GM19240 (cell line): ENCODE measurements around the gene CORO1A.
"Not testable (repeated sequence)": the region's sequence is repeated elsewhere in the genome, so short reads cannot be mapped to it uniquely, and the experiment has no call there.

ENCODE experiments used
- DNase-seq: peaks from one replicate; pipeline ENCODE4 v3.0.0; 2011; ENCODE audit warnings: low spot score; ENCODE audit not compliant: insufficient read length

Gene CORO1A

DNA sequence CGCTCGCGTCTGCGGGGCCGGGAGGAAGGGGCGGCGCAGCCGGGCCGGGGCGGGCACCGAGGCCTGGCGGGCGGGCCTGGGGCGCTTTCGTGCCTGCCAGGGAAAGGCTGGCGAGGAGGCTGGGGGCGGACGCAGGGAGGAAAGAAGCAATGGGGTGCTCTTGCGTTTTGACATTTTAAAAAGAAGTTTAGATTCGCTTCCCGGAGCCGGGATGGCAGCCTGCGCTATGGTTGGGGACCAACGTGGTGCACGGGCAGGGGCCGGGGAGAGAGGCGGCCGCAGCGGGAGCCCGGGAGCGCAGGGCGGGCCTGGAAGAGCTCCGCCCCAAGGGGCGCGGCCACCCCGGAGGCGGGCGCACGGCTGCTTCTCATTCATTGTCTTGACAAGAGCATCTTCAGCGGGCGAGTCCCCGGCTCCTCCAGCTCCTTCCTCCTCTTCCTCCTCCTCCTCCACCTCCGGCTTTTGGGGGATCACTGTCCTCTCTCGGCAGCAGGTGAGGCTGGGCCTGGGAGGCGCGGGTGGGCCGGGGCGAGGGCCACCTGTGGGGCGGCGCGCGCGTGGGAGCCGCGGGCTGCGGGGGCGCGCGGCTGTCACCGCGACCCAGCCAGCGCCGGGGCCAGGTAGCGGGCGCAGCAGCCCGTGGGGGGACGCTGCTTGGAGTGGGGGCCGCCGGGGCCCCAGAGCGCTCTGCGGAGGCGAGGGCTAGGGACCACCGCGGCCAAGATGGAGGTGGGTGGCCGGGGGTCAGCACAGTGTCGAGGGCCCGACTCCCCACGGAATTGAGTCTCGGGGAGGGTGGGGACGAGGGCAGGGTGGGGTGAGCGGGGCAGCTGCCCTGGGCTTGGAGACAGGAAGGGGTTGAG is at the start of gene CORO1A:
TSS of gene CORO1A (plus strand) at position 370 of the 863 bp plus-strand sequence. CDS start 1,608 bp downstream, outside the sequence.
- DNase-seq, result peak; percentile 60

- no peak for DNase-seq
These were observed 46.3 kb upstream of the CORO1A start for GRCh38 chr16:30136971-30137605.

GRCh38 chr16:30137897-30138296 is 45.5 kb upstream of the CORO1A start:
- no peak for DNase-seq

DNA sequence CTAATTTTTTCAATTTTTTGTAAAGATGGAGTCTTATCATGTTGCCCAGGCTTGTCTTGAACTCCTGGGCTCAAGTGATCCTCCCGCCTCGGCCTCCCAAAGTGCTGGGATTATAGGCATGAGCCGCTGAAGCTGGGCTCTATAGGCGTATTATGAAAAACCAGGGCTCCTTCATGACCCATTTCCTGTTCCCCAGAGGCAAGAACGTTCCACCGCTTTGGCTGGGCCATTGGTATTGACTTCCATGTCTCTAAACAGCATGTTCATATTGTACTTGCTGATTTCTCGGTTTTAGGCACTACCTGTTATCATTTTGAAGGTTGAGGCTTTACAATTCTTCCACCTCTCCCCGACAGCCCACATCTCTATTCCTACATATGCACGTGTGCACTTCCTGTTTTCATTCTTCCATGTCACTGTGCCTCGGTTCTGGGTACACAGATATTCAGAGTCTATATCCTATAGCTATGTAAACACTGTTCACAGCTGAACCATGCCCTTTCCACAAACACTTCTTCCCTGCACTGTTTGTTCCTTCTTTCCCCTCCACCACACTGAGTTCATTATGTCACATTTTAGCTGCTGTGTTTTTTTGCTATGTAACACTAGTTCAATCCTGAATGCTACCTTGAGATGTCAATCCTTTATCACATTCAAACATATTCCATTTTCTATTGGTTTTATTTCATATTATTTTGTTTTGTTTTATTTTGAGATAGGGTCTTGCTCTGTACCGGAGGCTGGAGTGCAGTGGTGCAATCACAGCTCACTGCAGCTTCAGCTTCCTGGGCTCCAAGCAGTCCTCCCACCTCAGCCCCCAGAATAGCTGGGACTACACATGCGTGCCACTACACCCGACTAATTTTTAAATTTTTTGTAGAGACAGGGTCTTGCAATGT is 43.6 kb upstream of the CORO1A start:
- DNase-seq, result no peak

GRCh38 chr16:30141750-30142149 is 41.7 kb upstream of the CORO1A start:
- no peak for DNase-seq

- peak; percentile 43 for DNase-seq
These were observed 40.6 kb upstream of the CORO1A start for GRCh38 chr16:30142672-30143346.

DNA sequence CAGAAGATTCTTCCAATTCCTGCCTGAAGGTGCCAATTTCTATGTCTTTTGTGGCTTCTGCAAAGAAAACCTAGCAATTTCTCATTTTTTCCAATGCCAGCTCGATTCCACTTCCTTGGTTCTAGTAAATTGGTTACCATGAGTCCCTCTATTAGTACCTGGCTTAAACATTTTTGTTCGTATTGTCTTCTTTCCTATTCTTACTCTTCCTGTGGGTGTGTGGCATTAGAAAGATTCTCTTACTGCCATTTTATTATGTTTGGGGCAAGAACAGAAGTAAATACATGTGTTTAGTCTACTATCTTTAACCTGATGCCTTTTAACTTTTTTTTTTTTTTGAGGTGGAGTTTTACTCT is 40.1 kb upstream of the CORO1A start:
- DNase-seq, result no peak

DNA sequence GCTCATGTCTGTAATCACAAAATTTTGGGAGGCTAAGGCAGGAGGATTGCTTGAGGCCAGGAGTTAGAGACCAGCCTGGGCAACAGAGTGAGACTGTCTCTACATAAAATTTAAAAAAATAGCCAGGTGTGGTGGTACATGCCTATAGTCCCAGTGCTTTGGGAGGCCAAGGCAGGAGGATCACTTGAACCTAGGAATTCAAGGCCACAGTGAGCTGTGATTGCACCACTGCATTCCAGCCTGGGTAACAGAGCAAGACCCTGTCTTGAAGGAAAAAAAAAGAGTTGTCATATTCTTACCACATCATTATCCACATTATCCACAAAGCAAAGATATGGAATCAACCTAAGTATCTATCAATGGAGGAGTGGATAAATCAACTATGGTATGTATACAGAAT is 39.4 kb upstream of the CORO1A start:
- no peak for DNase-seq

DNA sequence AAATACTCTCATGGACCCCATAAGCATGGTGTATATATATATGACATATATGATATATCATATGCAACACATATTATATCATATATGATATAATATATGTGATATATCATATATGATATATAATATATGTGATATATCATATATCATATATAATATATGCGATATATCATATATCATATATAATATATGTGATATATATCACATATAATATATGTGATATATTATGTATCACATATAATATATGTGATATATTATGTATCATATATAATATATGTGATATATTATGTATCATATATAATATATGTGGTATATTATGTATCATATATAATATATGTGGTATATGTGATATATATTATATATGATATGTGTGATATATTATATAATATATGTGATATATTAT is 38.5 kb upstream of the CORO1A start:
- DNase-seq, result no peak

- DNase-seq, result no peak
These were observed 37.7 kb upstream of the CORO1A start for GRCh38 chr16:30145657-30146056.

DNA sequence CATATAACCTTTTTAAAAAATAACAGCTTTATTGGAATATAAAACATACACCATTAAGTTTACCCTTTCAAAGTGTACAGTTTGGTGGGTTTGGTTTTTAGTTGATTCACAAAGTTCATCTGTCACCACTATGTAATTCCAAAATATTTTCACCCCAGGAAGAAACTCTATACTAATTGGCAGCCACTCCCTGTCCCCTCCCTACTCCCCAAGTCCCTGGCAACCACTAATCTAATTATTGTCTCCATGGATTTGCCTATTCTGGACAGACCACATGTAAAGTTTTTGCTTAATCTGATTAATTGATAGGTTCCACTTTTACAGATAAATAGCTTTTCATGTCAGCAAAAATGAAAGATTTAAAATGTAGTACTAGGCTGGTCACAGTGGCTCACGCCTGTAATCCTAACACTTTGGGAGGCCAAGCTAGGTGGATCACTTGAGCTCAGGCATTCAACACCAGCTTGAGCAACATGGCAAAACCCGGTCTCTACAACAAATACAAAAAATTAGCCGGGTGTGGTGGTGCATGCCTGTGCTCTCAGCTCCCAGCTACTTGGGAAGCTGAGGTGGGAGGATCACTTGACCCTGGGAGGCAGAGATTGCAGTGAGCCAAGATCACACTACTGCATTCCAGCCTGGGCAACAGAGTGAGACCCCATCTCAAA is 35.4 kb upstream of the CORO1A start:
- no peak for DNase-seq

GRCh38 chr16:30149250-30149930 is 34.0 kb upstream of the CORO1A start:
- DNase-seq, result no peak

- DNase-seq, result no peak
These were observed 32.3 kb upstream of the CORO1A start for GRCh38 chr16:30151091-30151490.

DNA sequence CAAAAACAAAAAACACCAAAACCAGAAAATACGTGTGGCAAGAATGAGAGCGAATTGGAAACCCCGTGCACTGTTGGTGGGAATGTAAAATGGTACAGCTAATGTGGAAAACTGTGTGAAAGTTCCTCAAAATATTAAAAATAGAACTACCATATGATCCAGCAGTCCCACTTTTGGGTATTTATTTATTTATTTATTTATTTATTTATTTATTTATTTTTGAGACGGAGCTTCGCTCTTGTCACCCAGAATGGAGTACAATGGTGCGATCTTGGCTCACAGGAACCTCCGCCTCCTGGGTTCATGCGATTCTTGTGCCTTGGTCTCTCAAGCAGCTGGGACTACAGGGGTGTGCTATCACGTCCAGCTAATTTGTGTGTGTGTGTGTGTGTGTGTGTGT is 30.9 kb upstream of the CORO1A start:
- no peak for DNase-seq

DNA sequence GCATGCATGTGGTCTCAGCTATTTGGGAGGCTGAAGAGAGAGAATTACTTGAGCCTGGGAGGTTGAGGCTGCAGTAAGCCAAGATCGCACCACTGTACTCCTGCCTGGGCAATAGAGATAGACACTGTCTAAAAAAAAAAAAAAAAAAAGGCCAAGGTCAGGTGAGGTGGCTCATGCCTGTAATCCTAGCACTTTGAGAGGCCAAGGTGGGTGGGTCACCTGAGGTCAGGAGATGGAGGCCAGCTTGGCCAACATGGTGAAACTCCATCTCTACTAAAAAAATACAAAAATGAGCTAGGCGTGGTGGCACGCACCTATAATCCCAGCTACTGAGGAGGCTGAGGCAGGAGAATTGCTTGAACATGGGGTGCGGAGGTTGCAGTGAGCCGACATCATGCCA is 28.2 kb upstream of the CORO1A start:
- DNase-seq, result no peak

- DNase-seq, result no peak
These were observed 26.2 kb upstream of the CORO1A start for GRCh38 chr16:30157214-30157613.

- no peak for DNase-seq
These were observed 19.9 kb upstream of the CORO1A start for GRCh38 chr16:30163538-30163937.

DNA sequence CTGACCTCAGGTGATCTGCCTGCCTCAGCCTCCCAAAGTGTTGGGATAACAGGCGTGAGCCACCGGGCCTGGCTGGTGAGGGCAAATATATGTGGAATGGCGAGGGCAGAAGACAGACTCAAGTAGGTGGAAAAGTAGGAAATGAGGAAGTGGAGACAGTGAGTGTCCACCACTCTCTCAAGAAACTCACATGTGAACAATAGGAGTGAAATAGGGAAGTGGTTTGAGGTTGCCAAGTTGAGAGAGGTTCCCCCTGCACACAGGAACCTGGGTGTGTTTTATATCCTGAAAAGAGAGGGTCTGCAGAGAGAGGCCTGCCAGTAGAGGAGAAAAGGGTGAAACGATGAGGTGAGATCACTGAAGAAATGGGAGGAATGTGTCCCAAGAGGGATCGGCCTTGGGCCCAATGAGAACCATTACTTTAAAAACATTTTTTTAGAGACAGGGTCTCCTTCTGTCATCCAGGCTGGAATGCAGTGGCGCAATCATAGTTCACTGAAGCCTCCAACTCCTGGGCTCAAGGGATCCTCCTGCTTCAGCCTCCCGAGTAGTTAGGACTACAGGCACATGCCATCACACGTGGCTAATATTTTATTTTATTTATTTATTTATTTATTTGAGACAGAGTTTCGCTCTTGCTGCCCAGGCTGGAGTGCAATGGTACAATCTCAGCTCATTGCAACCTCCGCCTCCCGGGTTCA is 17.1 kb upstream of the CORO1A start:
- DNase-seq, result peak; percentile 85

GRCh38 chr16:30168746-30169145 is 14.7 kb upstream of the CORO1A start:
- DNase-seq, result not testable (repeated sequence)

- not testable (repeated sequence) for DNase-seq
These were observed 14.0 kb upstream of the CORO1A start for GRCh38 chr16:30169416-30169815.
